ENCODE measurements around the gene C16orf78. TPM values are rescaled to one million over a fixed set of nuclear protein-coding genes. Genes with fewer than 3 reads are reported as not detected.
A peak's percentile ranks its signal among the peaks of the same experiment; 100 is the strongest.

Gene C16orf78
- total RNA-seq, 1 donor from 2014 or later: not detected

DNA sequence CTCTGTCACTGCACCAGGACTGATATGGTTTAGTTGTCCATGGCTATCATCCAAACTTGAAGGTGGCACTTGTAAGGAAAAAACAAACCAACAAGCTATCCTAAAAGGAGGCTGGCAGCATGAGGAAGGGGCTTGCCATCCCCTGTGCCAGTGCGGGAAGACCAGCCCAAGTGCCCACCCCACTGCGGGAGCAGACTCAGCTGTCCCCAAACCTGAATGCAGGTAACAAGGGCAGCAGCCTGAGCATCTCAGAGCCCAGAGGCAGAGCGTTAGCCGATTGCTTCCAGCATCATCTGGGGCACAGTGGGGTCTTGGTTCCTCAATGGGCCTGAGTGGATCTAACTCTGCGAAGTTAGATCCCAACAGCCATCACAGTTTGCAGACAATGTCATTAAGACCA is 29.2 kb upstream of the C16orf78 start:
- TF ChIP-seq, protein P1, sequence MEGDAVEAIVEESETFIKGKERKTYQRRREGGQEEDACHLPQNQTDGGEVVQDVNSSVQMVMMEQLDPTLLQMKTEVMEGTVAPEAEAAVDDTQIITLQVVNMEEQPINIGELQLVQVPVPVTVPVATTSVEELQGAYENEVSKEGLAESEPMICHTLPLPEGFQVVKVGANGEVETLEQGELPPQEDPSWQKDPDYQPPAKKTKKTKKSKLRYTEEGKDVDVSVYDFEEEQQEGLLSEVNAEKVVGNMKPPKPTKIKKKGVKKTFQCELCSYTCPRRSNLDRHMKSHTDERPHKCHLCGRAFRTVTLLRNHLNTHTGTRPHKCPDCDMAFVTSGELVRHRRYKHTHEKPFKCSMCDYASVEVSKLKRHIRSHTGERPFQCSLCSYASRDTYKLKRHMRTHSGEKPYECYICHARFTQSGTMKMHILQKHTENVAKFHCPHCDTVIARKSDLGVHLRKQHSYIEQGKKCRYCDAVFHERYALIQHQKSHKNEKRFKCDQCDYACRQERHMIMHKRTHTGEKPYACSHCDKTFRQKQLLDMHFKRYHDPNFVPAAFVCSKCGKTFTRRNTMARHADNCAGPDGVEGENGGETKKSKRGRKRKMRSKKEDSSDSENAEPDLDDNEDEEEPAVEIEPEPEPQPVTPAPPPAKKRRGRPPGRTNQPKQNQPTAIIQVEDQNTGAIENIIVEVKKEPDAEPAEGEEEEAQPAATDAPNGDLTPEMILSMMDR (IDR thresholded peaks at IDR 0.05): no peak
- no peak for TF ChIP-seq POLR2A (IDR thresholded peaks at IDR 0.05)
- TF ChIP-seq POLR2AphosphoS5 (IDR thresholded peaks at IDR 0.05; ENCODE audit: insufficient read depth in 1 of 2, low read depth in 1 of 2): no peak
- peak in 1 of 2 donors; percentile 76 for DNase-seq (ENCODE audit: extremely low spot score in 2 of 2)
- intact Hi-C loops (cut with DNase I): no loop called here
- Histone ChIP-seq H3K9me3 (no peaks in the 10 kb centered on the region), H3K4me1 (no peaks in the 10 kb centered on the region), H3K27me3 (no peaks in the 10 kb centered on the region), H3K4me3 (no peak overlapping the region), H3K27ac (no peak overlapping the region), H3K36me3 (no peaks in the 10 kb centered on the region)

DNA sequence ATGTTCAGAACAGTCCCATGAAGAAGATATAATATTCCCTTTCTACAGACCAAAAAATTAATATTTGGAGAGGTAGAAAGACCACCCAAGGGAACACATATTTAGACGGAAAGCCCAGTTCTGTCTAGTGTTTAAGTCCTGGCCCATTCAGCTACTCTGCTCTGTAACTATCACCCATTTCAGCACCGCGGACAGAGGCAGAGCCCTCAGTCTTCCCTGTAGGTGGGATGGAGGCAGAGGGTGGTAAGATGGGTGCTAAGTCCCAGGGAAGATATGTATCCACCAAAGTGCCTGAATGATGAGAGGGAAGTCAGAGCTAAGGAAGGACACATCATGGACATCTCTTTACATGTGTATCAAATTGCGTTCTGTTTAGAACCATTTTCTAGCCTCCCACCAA is 27.8 kb upstream of the C16orf78 start:
- no peaks in the 10 kb centered on the region for H3K9me3 ChIP-seq
- H3K4me3 ChIP-seq: no peak overlapping the region
- H3K4me1 ChIP-seq: no peaks in the 10 kb centered on the region
- H3K27ac ChIP-seq: no peak overlapping the region
- no peaks in the 10 kb centered on the region for H3K36me3 ChIP-seq
- intact Hi-C loops (cut with DNase I): no loop called here
- DNase-seq (ENCODE audit: extremely low spot score in 2 of 2): no peak
- TF ChIP-seq POLR2A (IDR thresholded peaks at IDR 0.05) (no peak), POLR2AphosphoS5 (IDR thresholded peaks at IDR 0.05; ENCODE audit: insufficient read depth in 1 of 2, low read depth in 1 of 2) (no peak)
- TF ChIP-seq, protein P1 (IDR thresholded peaks at IDR 0.05): no peak
- no peaks in the 10 kb centered on the region for H3K27me3 ChIP-seq

DNA sequence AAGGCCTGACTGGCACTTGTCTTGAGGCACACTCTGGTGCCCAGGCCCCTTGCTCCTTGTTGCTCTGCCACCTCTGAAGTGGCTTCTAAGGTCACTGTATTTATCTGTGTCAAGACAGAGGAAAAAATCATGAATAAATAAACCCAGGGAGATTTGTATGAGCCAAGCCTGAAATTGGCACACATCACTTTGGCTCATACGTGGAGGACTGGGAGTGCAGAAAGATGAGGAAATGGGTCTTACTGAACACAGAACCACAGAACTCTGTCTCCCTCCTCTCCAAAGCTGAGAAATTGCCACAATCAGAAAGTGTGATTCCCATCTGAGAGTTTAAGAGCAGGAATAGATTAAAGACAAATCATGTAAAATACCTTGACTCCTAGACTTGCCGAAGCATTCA is 27.1 kb upstream of the C16orf78 start:
- no peak for DNase-seq (ENCODE audit: extremely low spot score in 2 of 2)
- H3K4me1 ChIP-seq: no peaks in the 10 kb centered on the region
- no peak overlapping the region for H3K4me3 ChIP-seq
- intact Hi-C loops (cut with DNase I): no loop called here
- TF ChIP-seq POLR2AphosphoS5 (IDR thresholded peaks at IDR 0.05; ENCODE audit: insufficient read depth in 1 of 2, low read depth in 1 of 2) (no peak), POLR2A (IDR thresholded peaks at IDR 0.05) (no peak)
- TF ChIP-seq, protein P1 (IDR thresholded peaks at IDR 0.05): no peak
- no peaks in the 10 kb centered on the region for H3K36me3 ChIP-seq
- H3K27ac ChIP-seq: no peak overlapping the region
- H3K9me3 ChIP-seq: no peaks in the 10 kb centered on the region
- H3K27me3 ChIP-seq: no peaks in the 10 kb centered on the region

DNA sequence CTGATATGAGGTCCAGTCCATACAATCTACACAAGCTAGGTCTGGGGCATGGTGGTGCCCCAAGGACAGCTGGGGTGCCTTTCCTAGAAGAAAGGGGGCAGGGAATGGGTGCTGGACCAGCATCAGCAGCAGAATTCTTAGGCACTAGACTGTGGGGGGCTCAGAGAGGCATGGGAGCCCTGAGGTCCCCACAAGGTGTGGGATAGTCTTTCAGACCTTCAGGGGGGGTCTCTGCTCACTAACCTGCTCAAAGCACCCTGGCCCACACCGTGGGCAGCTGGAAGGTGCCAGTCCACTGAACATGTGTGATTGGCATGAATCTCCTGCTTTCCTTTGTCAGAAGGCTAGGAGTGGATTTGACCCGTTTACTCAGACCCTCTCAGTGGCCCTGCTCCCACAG is 26.1 kb upstream of the C16orf78 start:
- no peaks in the 10 kb centered on the region for H3K27me3 ChIP-seq
- no peaks in the 10 kb centered on the region for H3K36me3 ChIP-seq
- H3K9me3 ChIP-seq: no peaks in the 10 kb centered on the region
- H3K27ac ChIP-seq: no peak overlapping the region
- no peak for DNase-seq (ENCODE audit: extremely low spot score in 2 of 2)
- H3K4me1 ChIP-seq: no peaks in the 10 kb centered on the region
- H3K4me3 ChIP-seq: no peak overlapping the region
- intact Hi-C loops (cut with DNase I): no loop called here
- TF ChIP-seq POLR2A (IDR thresholded peaks at IDR 0.05) (no peak), POLR2AphosphoS5 (IDR thresholded peaks at IDR 0.05; ENCODE audit: insufficient read depth in 1 of 2, low read depth in 1 of 2) (no peak)
- TF ChIP-seq, protein P1 (IDR thresholded peaks at IDR 0.05): no peak

DNA sequence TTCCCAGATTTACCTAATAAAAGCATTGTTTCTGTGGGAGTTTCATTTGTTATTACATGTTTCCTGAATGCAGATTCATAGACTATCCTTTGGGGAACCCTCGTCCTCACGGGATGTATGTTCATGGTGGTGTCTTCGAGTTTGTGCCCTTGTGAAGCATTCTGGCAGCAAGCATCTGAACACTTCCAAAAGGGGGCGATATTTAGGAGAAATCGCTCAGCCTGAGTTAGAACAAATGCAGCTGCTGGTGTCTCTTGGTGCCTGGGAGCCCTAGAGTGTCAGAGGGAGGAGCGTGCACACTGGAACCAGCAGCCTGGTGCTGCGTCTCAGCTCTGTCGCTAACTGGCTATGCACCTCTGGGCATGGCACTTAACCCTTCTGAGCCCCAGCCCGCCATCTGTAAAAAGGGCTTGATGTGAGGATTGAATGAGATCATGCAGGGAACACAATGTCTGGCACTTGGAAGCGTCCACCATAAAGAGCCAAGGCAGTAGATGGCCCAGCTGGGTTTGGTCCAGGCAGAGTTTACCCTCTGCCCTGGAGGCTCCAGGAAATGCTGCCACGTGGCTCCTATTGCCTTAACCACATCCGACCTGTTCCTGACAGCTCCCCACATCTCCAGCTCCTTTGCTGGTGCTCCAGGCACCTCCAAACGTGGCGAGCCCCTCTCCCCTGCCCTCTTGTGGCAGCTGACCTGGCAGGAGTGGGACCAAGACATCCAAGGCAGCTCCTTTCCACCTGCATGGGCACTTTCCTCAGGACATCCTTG is 25.0 kb upstream of the C16orf78 start:
- Histone ChIP-seq H3K27ac (no peak overlapping the region), H3K4me1 (no peaks in the 10 kb centered on the region), H3K36me3 (no peaks in the 10 kb centered on the region), H3K27me3 (no peaks in the 10 kb centered on the region), H3K9me3 (no peaks in the 10 kb centered on the region), H3K4me3 (no peak overlapping the region)
- intact Hi-C loops (cut with DNase I): no loop called here
- no peak for DNase-seq (ENCODE audit: extremely low spot score in 2 of 2)
- no peak for TF ChIP-seq POLR2A (IDR thresholded peaks at IDR 0.05)
- no peak for TF ChIP-seq POLR2AphosphoS5 (IDR thresholded peaks at IDR 0.05; ENCODE audit: insufficient read depth in 1 of 2, low read depth in 1 of 2)
- TF ChIP-seq, protein P1 (IDR thresholded peaks at IDR 0.05): no peak

All from vagina (tissue), 2 donors.